Measurements from ENCODE around the gene NRG2. TPM values are rescaled to one million over a fixed set of nuclear protein-coding genes. Genes with fewer than 3 reads are reported as not detected.

NRG2 gene
- total RNA-seq, 1 donor from 2014 or later = 0.07 TPM

DNA sequence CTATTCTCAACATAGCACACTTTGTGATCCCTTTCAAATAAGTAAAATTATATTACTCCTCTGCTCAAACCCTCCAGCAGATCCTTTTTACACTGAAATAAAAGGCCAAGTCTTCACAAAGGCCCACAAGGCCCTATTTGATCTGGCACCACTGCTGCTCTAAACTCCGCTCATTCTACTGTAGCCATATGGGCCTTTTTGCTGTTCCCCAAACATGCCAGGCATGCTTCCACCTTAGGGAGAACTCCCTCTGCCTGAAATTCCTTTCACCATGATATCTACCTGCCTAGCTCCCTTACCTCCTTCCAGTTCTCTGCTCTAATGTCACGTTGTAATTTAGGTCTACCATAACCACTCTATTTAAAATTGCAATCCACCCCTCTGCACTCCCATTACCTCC is 28.3 kb downstream of the NRG2 start:
- H3K36me3 Mint-ChIP-seq (ENCODE audit: low read depth) = no peaks in the 10 kb centered on the region

DNA sequence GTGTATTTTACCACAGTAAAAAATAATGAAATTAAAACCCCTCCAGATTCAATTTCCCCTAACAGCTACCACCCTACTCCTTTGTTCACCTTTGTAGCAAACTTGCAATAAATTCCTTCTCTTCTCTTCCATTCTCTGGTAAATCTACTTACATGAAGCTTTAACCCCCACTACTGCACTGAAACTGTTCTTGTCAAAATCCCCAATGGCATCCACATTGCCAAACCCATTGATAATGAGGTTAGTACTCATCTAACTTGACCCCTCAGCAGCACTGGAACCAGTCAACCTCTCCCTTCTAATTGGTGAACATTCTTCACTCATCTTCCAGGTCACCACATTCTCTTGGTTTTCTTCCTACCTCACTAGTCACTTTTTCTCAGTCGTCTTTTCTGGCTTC is 29.6 kb downstream of the NRG2 start:
- intact Hi-C loops (cut with micrococcal nuclease) = no loop called here
- H3K27me3 Mint-ChIP-seq = peaks cover 4% of the 10 kb centered on the region
- no peak overlapping the region for H3K27ac Mint-ChIP-seq
- POLR2A ChIA-PET = no interaction called here
- TF ChIP-seq, protein P1, sequence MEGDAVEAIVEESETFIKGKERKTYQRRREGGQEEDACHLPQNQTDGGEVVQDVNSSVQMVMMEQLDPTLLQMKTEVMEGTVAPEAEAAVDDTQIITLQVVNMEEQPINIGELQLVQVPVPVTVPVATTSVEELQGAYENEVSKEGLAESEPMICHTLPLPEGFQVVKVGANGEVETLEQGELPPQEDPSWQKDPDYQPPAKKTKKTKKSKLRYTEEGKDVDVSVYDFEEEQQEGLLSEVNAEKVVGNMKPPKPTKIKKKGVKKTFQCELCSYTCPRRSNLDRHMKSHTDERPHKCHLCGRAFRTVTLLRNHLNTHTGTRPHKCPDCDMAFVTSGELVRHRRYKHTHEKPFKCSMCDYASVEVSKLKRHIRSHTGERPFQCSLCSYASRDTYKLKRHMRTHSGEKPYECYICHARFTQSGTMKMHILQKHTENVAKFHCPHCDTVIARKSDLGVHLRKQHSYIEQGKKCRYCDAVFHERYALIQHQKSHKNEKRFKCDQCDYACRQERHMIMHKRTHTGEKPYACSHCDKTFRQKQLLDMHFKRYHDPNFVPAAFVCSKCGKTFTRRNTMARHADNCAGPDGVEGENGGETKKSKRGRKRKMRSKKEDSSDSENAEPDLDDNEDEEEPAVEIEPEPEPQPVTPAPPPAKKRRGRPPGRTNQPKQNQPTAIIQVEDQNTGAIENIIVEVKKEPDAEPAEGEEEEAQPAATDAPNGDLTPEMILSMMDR (IDR thresholded peaks at IDR 0.05) = no peak
- H3K9me3 Mint-ChIP-seq = no peaks in the 10 kb centered on the region
- no peaks in the 10 kb centered on the region for H3K4me1 Mint-ChIP-seq
- ATAC-seq (ENCODE audit: low read depth) = no peak
- no peaks in the 10 kb centered on the region for H3K36me3 Mint-ChIP-seq (ENCODE audit: low read depth)
- DNase-seq = no peak
- no peak overlapping the region for H3K4me3 Mint-ChIP-seq
- CTCF ChIA-PET = no interaction called here

More for the DNA sequence above, 28.3 kb downstream of the NRG2 start:
- no peak overlapping the region for H3K27ac Mint-ChIP-seq
- no peaks in the 10 kb centered on the region for H3K4me1 Mint-ChIP-seq
- ChIA-PET POLR2A (no interaction called here), CTCF (no interaction called here)
- intact Hi-C loops (cut with micrococcal nuclease) = no loop called here
- DNase-seq (no peak), ATAC-seq (ENCODE audit: low read depth) (no peak)
- no peak overlapping the region for H3K4me3 Mint-ChIP-seq
- H3K9me3 Mint-ChIP-seq = no peaks in the 10 kb centered on the region
- peaks cover 4% of the 10 kb centered on the region for H3K27me3 Mint-ChIP-seq
- TF ChIP-seq, protein P1 (IDR thresholded peaks at IDR 0.05) = no peak

DNA sequence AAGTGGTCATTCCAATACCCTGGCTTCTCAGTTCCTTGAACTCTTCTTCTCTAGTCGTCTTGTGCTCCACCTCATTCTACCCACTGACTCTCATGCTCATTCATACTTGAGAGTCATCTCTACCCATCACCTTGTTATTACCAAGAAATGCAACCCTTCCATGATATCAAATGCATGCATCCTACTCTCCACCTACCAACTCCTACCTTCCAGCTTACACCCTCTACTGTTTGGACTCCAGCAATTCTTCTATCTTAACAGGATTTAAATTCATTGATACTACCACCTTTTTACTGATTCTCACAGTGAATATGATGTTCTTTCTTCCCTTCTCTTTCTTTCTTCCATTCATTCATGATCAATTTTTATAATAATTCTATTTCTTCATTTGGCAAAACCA is 30.7 kb downstream of the NRG2 start:
- DNase-seq (no peak), ATAC-seq (ENCODE audit: low read depth) (no peak)
- no peaks in the 10 kb centered on the region for H3K9me3 Mint-ChIP-seq
- intact Hi-C loops (cut with micrococcal nuclease) = no loop called here
- ChIA-PET POLR2A (no interaction called here), CTCF (no interaction called here)
- no peak overlapping the region for H3K27ac Mint-ChIP-seq
- H3K4me1 Mint-ChIP-seq = no peaks in the 10 kb centered on the region
- H3K36me3 Mint-ChIP-seq (ENCODE audit: low read depth) = no peaks in the 10 kb centered on the region
- H3K27me3 Mint-ChIP-seq = peaks cover 8% of the 10 kb centered on the region
- TF ChIP-seq, protein P1 (IDR thresholded peaks at IDR 0.05) = no peak
- H3K4me3 Mint-ChIP-seq = no peak overlapping the region

DNA sequence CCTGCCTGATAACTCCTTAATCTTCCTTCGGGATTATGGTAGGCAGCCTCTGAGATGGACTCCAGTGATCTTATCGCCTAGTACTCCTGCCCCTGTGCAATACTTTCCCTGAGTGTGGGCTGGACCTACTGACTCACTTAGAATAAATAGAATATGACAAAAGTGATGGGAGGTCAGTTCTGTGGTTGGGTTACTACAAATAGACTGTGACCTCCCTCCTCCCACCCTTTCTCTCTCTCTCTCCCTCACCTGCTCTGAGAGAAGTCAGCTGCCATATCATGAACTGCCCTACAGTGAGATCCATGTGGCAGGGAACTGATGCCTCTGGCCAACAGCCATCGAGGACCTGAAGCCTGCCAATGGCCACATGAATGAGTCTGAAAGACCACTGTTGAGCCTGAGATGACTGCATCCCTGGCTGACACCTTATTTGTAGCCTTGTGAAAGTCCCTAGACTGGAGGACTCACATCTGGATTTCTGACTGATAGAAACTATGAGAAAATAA is 31.7 kb downstream of the NRG2 start:
- no peak for DNase-seq
- intact Hi-C loops (cut with micrococcal nuclease) = no loop called here
- H3K4me3 Mint-ChIP-seq = no peak overlapping the region
- no peak for ATAC-seq (ENCODE audit: low read depth)
- peaks cover 10% of the 10 kb centered on the region for H3K27me3 Mint-ChIP-seq
- CTCF ChIA-PET = no interaction called here
- POLR2A ChIA-PET = no interaction called here
- TF ChIP-seq, protein P1 (IDR thresholded peaks at IDR 0.05) = no peak
- no peaks in the 10 kb centered on the region for H3K36me3 Mint-ChIP-seq (ENCODE audit: low read depth)
- no peaks in the 10 kb centered on the region for H3K4me1 Mint-ChIP-seq
- H3K27ac Mint-ChIP-seq = no peak overlapping the region
- H3K9me3 Mint-ChIP-seq = no peaks in the 10 kb centered on the region

DNA sequence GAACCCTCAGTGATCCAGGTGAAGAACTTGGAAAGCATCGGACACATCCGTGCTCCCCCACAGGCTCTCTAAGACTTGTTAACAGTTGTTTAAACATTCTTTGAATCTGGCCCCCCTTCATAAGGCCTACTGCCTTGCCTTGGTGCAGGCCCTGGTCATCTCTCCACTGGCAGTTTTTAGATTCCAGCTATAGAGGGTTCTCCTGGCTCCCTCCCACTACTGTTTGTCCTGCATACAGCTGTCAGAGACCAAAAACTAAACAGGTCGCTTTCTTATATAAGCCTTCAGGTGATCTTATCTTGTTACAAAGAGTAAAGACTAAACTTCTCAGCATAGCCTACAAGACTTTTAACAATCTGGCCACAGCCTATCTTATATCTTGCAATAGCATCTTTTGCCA is 32.3 kb downstream of the NRG2 start:
- CTCF ChIA-PET = no interaction called here
- no peaks in the 10 kb centered on the region for H3K9me3 Mint-ChIP-seq
- ATAC-seq (ENCODE audit: low read depth) (no peak), DNase-seq (no peak)
- peaks cover 10% of the 10 kb centered on the region for H3K27me3 Mint-ChIP-seq
- no peak overlapping the region for H3K4me3 Mint-ChIP-seq
- intact Hi-C loops (cut with micrococcal nuclease) = no loop called here
- no peak overlapping the region for H3K27ac Mint-ChIP-seq
- TF ChIP-seq, protein P1 (IDR thresholded peaks at IDR 0.05) = no peak
- POLR2A ChIA-PET = no interaction called here
- H3K36me3 Mint-ChIP-seq (ENCODE audit: low read depth) = no peaks in the 10 kb centered on the region
- H3K4me1 Mint-ChIP-seq = no peaks in the 10 kb centered on the region

Data from activated B cell treated with CpG ODN at 0.5 μM for 24 hours (primary cell).